ENCODE results near the gene KIF26A. TPM values are rescaled to one million over a fixed set of nuclear protein-coding genes. Genes with fewer than 3 reads are reported as not detected.

Gene KIF26A
- total RNA-seq, 4 donors from 2014 or later: 3.3 to 6.2 (median 4.9) TPM

DNA sequence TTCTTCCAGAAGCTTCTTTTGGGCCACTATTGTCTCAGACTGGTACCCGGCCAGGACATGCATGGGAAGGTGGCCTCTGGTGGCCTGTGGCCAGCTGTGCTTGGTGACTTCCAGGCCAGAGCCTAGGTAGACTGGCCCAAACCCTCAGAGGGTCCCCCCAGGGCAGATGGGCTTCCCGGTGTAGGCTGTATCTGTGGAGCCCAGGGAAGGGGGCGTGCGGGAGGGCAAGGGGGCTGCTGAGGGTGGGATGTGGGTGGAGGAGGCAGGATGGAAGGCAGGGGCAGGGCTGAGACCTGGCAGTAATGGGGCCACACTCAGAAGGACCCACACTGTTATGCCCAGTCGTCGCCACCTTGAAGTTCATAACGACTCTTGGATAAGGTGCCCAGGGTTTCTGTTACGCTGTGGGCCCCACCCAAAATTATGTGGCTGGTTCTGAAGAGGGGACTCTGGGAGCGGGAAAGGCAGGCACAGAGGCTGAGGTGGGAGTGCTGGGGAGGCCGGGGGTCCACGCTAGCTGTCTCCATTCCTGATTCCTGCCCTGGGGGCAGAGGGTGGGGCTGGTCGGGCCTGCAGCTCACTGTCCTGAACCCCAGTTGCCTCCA is 52.1 kb downstream of the KIF26A start:
- no peak for DNase-seq

DNA sequence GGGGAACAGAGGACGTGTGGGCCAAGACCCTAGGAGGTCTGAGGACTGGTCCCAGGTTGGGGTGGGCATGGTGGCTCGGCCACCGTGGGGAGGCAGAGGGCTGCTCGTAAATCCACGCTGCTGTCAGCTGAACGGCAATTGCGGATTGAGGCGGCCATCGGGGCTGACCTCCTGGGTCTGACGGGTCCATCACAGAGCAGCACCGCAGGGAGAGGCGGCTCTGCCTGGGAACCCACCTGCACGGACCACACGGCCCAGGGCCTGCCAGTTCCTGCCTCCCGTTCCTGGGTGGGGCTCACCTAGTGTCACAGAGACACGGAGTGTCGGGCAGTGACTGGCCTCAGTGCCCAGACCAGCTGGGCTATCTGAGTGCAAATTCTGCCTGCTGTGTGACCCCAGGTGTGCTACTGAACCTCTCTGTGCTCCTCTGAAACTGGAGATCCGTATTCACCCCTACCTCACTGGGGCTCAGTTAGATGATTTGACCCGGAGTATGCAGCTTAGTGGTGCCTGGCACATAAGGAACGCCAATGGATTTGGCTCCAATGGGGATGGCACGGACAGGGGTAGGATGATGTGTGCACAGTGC is 53.1 kb downstream of the KIF26A start:
- DNase-seq: no peak
- Histone ChIP-seq H3K27me3 (no peaks in the 10 kb centered on the region), H3K4me1 (peaks cover 0 to 6% of the 10 kb centered on the region in 2 donors), H3K27ac (no peak overlapping the region), H3K4me3 (replicated peaks in 1 of 3) (no peak overlapping the region), H3K9me3 (no peaks in the 10 kb centered on the region), H3K36me3 (no peaks in the 10 kb centered on the region)
- 79 to 84% methylated on average over 13 to 14 of the region's 21 CpGs for WGBS, 2 donors
- intact Hi-C loops (cut with DNase I): no loop called here
- TF ChIP-seq, protein P1, sequence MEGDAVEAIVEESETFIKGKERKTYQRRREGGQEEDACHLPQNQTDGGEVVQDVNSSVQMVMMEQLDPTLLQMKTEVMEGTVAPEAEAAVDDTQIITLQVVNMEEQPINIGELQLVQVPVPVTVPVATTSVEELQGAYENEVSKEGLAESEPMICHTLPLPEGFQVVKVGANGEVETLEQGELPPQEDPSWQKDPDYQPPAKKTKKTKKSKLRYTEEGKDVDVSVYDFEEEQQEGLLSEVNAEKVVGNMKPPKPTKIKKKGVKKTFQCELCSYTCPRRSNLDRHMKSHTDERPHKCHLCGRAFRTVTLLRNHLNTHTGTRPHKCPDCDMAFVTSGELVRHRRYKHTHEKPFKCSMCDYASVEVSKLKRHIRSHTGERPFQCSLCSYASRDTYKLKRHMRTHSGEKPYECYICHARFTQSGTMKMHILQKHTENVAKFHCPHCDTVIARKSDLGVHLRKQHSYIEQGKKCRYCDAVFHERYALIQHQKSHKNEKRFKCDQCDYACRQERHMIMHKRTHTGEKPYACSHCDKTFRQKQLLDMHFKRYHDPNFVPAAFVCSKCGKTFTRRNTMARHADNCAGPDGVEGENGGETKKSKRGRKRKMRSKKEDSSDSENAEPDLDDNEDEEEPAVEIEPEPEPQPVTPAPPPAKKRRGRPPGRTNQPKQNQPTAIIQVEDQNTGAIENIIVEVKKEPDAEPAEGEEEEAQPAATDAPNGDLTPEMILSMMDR (IDR thresholded peaks at IDR 0.05): no peak
- TF ChIP-seq POLR2A (IDR thresholded peaks at IDR 0.05): no peak

More for the DNA sequence above, 52.1 kb downstream of the KIF26A start:
- intact Hi-C loops (cut with DNase I): no loop called here
- no peaks in the 10 kb centered on the region for H3K9me3 ChIP-seq
- no peak overlapping the region for H3K27ac ChIP-seq
- no peak for TF ChIP-seq POLR2A (IDR thresholded peaks at IDR 0.05)
- TF ChIP-seq, protein P1 (IDR thresholded peaks at IDR 0.05): no peak
- H3K4me3 ChIP-seq (replicated peaks in 1 of 3): no peak overlapping the region
- H3K4me1 ChIP-seq: no peaks in the 10 kb centered on the region
- no peaks in the 10 kb centered on the region for H3K36me3 ChIP-seq
- WGBS, 2 donors: 81 to 83% methylated on average over 8 to 11 of the region's 12 CpGs
- H3K27me3 ChIP-seq: no peaks in the 10 kb centered on the region

DNA sequence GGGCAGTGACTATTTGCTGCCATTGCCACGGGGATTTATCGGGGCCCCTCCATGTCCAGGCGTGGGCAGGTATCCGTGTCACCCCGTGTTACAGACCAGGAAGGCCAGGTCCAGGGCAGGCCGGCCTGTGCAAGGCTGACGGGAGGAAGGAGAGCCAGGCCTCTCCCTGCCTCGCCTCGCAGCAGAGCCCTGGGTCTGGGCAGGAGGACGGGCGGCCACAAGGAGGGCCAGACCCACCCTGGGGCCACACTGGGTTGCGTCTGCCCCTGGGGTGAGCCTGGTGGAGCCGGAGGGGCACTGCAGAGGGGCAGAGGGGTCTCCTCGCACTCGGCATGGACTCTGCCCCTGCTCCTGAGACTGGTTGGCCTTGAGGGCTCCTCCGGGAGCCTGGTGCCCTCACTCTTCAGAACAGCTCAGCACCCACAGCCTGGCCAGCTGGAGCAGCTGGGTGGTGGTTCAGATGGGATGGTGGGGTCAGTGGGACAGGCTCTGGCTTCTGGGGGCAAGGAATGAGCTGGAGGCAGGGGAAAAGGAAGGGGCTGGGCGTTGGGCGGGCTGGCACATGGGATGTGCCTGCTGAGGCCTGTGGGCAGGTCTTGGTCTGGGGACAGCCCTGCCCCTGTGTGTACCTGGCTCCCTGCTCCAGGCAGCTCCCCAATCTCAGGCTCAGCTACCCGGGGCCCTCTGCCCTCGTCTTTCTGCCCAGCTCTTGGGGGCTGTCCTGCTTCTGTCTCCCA is 53.9 kb downstream of the KIF26A start:
- H3K27ac ChIP-seq: no peak overlapping the region
- TF ChIP-seq, protein P1 (IDR thresholded peaks at IDR 0.05): no peak
- no peak for TF ChIP-seq POLR2A (IDR thresholded peaks at IDR 0.05)
- intact Hi-C loops (cut with DNase I): no loop called here
- H3K36me3 ChIP-seq: no peaks in the 10 kb centered on the region
- no peaks in the 10 kb centered on the region for H3K27me3 ChIP-seq
- no peak for DNase-seq
- no peak overlapping the region for H3K4me3 ChIP-seq (replicated peaks in 1 of 3)
- 71 to 81% methylated on average over 5 to 15 of the region's 20 CpGs for WGBS, 2 donors
- H3K4me1 ChIP-seq: peaks cover 0 to 10% of the 10 kb centered on the region in 2 donors
- H3K9me3 ChIP-seq: no peaks in the 10 kb centered on the region

DNA sequence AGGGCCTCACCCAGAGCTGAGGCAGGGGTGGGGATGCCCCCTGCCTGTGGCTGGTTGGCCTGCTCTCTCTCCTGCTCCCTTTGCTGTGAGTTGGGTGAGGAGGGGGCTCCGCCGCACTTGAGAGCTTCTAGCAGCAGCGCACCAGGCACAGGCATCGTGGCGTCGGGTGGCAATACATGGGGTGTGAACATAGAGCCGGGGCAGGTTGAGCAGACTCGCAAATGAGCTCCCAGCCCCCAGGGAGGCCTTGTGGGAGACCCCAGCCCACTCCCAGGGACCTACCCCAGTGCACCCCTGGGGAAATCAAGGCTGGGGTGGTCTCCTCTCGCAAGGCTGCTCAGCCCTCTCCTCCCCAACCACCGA is 54.5 kb downstream of the KIF26A start:
- TF ChIP-seq, protein P1 (IDR thresholded peaks at IDR 0.05): no peak
- TF ChIP-seq POLR2A (IDR thresholded peaks at IDR 0.05): no peak
- peaks cover 0 to 10% of the 10 kb centered on the region in 2 donors for H3K4me1 ChIP-seq
- DNase-seq: no peak
- no peak overlapping the region for H3K4me3 ChIP-seq (replicated peaks in 1 of 3)
- H3K9me3 ChIP-seq: no peaks in the 10 kb centered on the region
- no peaks in the 10 kb centered on the region for H3K27me3 ChIP-seq
- 100% methylated on average over 2 to 3 of the region's 10 CpGs for WGBS, 2 donors
- no peaks in the 10 kb centered on the region for H3K36me3 ChIP-seq
- intact Hi-C loops (cut with DNase I): no loop called here
- no peak overlapping the region for H3K27ac ChIP-seq

DNA sequence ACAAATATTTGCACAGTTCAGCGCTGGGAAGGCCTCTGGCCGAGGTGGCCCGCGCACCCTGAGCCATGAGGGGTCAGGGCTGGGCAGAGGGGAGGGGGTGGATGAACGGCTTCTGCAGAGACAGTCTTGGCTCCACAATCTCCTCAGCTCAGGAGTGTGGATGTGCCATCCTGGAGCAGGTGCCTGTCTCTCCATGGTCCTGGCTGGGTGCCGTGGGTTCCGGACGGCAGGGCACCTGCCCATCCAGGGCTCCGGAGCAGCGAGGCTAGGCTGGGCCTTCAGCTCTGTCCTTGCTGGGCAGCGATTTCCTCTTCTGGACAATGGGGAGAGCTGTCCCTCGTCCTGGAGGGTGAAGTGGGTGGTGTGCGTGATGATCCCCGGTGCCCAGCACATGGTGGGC is 55.6 kb downstream of the KIF26A start:
- no peaks in the 10 kb centered on the region for H3K9me3 ChIP-seq
- no peaks in the 10 kb centered on the region for H3K36me3 ChIP-seq
- intact Hi-C loops (cut with DNase I): no loop called here
- H3K27me3 ChIP-seq: no peaks in the 10 kb centered on the region
- H3K4me3 ChIP-seq (replicated peaks in 1 of 3): no peak overlapping the region
- peaks cover 0 to 10% of the 10 kb centered on the region in 2 donors for H3K4me1 ChIP-seq
- WGBS, 2 donors: 76 to 82% methylated on average over 7 to 9 of the region's 14 CpGs
- TF ChIP-seq, protein P1 (IDR thresholded peaks at IDR 0.05): no peak
- TF ChIP-seq POLR2A (IDR thresholded peaks at IDR 0.05): no peak
- DNase-seq: no peak
- no peak overlapping the region for H3K27ac ChIP-seq
